DOHH2 (cell line): ENCODE data around the gene INHBE.

ENCODE experiments used
- EZH2phosphoT487 ChIP-seq: fragments of 200-600 bp; sonication (generic); IDR thresholded peaks from 2 replicates; pipeline ENCODE4 v1.6.1; 2017; ENCODE audit warnings: borderline replicate concordance, mild to moderate bottlenecking, antibody characterized with exemption, low read length, moderate library complexity, mixed read lengths
- TF ChIP-seq, protein P1 (sequence below): fragments of 200-600 bp; sonication (generic); IDR thresholded peaks from one replicate; pipeline ENCODE4 v1.5.1; 2014; ENCODE audit warnings: antibody characterized with exemption, mild to moderate bottlenecking, low read depth, low read length; ENCODE audit not compliant: poor library complexity, severe bottlenecking

DNA sequence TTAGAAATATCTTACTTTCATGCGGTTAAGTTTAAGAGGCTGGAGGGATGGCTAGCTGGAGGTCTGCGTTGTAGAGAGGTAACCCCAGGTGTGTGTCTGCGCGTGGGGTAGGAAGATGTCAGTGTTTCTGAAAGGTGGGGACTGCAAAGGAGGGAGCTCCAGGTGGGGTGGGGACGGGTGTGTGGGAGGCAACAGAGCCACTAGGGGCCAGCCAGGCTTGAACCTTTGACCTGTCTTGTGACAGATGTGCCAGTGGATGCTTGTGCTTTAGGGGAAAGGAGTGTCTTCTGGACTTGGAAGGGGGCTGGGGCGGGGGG is 5.3 kb downstream of the INHBE start:
- TF ChIP-seq, protein P1, sequence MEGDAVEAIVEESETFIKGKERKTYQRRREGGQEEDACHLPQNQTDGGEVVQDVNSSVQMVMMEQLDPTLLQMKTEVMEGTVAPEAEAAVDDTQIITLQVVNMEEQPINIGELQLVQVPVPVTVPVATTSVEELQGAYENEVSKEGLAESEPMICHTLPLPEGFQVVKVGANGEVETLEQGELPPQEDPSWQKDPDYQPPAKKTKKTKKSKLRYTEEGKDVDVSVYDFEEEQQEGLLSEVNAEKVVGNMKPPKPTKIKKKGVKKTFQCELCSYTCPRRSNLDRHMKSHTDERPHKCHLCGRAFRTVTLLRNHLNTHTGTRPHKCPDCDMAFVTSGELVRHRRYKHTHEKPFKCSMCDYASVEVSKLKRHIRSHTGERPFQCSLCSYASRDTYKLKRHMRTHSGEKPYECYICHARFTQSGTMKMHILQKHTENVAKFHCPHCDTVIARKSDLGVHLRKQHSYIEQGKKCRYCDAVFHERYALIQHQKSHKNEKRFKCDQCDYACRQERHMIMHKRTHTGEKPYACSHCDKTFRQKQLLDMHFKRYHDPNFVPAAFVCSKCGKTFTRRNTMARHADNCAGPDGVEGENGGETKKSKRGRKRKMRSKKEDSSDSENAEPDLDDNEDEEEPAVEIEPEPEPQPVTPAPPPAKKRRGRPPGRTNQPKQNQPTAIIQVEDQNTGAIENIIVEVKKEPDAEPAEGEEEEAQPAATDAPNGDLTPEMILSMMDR: no peak
- no peak for TF ChIP-seq EZH2phosphoT487
